GM10266 (cell line): ENCODE measurements around the gene CGN.

ENCODE experiments used
- DNase-seq: peaks from one replicate; pipeline ENCODE4 v3.0.0; 2012; ENCODE audit errors: extremely low spot score
- TF ChIP-seq, protein P1 (sequence below): IDR thresholded peaks from 2 replicates; pipeline ENCODE4 v1.5.1; 2012; ENCODE audit warnings: mild to moderate bottlenecking, low read depth; ENCODE audit not compliant: control insufficient read depth, insufficient read depth; ENCODE audit errors: missing control alignments

Gene CGN

DNA sequence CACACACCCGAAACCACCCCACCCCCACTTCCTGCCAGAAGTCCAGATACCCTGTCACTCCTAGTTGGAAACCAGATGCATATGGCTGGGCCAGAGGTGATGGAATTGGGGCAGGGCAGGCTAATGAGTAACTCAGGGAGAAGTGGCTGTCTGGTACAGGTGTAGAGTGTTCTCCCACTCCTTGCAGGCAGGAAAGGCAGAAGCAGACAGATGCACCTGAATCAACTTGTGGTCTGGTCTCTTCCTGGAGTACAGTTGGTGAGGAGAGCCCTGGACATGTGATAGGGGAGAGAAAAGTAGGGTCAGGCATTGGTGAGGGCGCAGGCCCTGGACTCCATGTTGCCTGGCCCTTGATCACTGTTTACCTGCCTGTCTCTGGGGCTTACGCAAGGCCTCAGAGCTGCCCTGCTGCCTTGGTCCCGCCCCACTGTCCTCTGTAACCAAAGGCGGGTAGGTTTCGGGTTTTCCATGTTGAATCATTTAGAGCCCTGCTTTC is 2.5 kb downstream of the CGN start:
- no peak for DNase-seq
- TF ChIP-seq, protein P1, sequence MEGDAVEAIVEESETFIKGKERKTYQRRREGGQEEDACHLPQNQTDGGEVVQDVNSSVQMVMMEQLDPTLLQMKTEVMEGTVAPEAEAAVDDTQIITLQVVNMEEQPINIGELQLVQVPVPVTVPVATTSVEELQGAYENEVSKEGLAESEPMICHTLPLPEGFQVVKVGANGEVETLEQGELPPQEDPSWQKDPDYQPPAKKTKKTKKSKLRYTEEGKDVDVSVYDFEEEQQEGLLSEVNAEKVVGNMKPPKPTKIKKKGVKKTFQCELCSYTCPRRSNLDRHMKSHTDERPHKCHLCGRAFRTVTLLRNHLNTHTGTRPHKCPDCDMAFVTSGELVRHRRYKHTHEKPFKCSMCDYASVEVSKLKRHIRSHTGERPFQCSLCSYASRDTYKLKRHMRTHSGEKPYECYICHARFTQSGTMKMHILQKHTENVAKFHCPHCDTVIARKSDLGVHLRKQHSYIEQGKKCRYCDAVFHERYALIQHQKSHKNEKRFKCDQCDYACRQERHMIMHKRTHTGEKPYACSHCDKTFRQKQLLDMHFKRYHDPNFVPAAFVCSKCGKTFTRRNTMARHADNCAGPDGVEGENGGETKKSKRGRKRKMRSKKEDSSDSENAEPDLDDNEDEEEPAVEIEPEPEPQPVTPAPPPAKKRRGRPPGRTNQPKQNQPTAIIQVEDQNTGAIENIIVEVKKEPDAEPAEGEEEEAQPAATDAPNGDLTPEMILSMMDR = no peak

DNA sequence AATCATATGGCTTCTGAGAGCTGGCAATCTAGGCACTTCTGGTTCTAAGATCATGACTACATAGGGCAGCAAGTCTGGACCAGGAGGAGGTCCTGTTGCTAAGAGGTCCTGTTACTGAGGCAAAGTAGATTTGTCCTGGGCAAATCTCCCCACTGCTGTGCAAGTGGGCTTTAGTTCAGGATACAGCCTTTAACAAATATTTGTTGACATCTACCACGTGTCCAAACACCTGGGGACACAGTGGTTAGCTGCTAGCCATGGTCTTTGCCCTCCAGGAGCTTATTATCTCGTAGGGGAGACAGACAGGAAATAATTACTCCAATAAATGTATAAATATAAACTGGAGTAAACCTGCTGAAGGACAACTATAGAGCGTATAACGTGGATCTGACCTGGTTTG is 3.2 kb downstream of the CGN start:
- TF ChIP-seq, protein P1 = no peak
- DNase-seq = no peak

DNA sequence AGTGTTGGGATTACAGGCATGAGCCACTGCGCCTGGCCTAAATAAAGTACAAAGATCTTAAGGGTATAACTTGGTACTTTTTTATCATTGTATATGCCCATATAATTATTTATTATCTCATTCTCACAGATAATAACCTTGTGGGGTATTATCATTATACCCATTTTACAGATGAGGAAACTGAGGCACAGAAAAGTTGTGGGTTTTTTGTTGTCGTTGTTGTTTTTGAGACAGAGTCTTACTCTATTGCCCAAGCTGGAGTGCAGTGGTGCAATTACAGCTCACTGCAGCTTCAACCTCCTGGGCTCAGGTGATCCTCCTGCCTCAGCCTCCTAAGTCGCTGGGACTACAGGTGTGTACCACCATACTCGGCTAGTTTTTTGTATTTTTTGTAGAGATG is 4.1 kb downstream of the CGN start:
- TF ChIP-seq, protein P1 = no peak

DNA sequence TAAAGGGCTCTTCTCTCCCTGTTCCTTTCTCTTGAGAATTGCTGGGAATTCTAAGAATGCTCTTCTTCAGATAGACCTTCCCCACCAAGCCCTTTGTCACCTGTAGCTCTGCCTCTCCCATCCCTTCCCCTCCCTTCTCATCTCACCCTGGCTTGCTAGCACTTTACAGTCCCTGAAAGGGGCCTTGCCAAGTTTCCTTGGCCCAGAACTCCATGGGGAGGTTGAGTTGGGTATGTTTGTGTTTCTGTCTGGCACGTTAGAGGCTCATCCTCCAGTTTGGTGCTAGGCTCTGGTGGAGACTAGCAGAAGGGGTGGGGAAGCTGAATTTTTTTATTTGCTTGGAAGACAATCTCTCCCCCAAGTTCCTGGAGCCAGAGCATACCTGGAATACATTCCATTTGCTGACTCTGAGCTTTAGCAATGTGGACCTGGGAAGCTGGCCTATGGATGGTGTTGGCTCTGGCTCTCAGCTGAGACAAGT is 4.9 kb downstream of the CGN start:
- DNase-seq = no peak
- TF ChIP-seq, protein P1 = no peak

More for the DNA sequence above, 4.1 kb downstream of the CGN start:
- no peak for DNase-seq

DNA sequence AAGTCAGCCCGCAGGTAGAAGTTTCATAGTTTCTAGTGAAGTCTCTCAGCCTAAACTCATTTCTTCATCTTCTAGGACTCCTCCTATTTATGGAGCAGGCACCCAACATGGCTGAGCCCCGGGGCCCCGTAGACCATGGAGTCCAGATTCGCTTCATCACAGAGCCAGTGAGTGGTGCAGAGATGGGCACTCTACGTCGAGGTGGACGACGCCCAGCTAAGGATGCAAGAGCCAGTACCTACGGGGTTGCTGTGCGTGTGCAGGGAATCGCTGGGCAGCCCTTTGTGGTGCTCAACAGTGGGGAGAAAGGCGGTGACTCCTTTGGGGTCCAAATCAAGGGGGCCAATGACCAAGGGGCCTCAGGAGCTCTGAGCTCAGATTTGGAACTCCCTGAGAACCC is 7.2 kb downstream of the CGN start:
- no peak for DNase-seq
- TF ChIP-seq, protein P1 = no peak

DNA sequence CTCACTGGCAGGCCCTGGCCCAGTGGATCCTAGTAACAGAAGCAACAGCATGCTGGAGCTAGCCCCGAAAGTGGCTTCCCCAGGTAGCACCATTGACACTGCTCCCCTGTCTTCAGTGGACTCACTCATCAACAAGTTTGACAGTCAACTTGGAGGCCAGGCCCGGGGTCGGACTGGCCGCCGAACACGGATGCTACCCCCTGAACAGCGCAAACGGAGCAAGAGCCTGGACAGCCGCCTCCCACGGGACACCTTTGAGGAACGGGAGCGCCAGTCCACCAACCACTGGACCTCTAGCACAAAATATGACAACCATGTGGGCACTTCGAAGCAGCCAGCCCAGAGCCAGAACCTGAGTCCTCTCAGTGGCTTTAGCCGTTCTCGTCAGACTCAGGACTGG is 7.7 kb downstream of the CGN start:
- no peak for DNase-seq
- TF ChIP-seq, protein P1 = no peak

DNA sequence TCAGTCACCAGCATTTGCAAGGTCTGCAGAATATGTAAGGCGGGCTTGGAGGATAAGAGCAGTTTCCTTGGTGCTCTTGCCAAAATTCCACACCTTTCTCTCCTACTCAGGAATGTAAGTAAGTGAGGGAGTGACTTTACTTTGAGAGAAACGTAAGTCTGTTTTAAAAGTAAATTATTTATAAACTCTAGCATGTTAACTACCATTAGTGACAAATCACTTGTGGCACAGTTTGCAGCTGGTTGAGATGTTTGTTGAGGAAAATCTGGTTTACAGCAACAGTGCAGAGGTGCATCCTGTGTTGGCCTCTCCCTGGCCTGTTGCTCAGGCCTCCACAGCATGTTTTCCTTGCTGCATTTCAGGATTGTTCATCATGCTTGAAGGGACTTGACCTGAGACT is 8.5 kb downstream of the CGN start:
- TF ChIP-seq, protein P1 = no peak
- no peak for DNase-seq
